Skeletal muscle tissue (tissue), 4 donors: ENCODE results near the gene VAV2. TPM values are rescaled to one million over a fixed set of nuclear protein-coding genes. Genes with fewer than 3 reads are reported as not detected.
A peak's percentile ranks its signal among the peaks of the same experiment; 100 is the strongest.

ENCODE experiments used
- H3K27ac ChIP-seq: one replicate; pipeline ENCODE4 v1.7.0; 2013; ENCODE audit warnings: mild to moderate bottlenecking, low read depth, low read length, inconsistent platforms
- H3K27me3 ChIP-seq, 3 donors: one replicate each; pipeline ENCODE4 v1.7.0; 2013; ENCODE audit warnings: low read length in 3 of 3; ENCODE audit not compliant: control insufficient read depth in 3 of 3, insufficient read depth in 3 of 3
- H3K36me3 ChIP-seq, 3 donors: one replicate each; pipeline ENCODE4 v1.7.0; 2013; ENCODE audit warnings: low read length in 3 of 3; ENCODE audit not compliant: control insufficient read depth in 3 of 3, insufficient read depth in 3 of 3
- H3K4me1 ChIP-seq, 3 donors: one replicate each; pipeline ENCODE4 v1.7.0; 2013; ENCODE audit warnings: low read length in 3 of 3, mild to moderate bottlenecking in 3 of 3; ENCODE audit not compliant: control insufficient read depth in 3 of 3, insufficient read depth in 3 of 3
- H3K4me3 ChIP-seq, 3 donors: one replicate each; pipeline ENCODE4 v1.7.0; 2013; ENCODE audit warnings: low read length in 3 of 3
- H3K9ac ChIP-seq, 3 donors: one replicate each; pipeline ENCODE4 v1.7.0; 2013; ENCODE audit warnings: low read length in 3 of 3, mild to moderate bottlenecking in 3 of 3, moderate library complexity in 2 of 3, low read depth in 1 of 3
- H3K9me3 ChIP-seq, 3 donors: one replicate each; pipeline ENCODE4 v1.7.0; 2013; ENCODE audit warnings: low read length in 3 of 3; ENCODE audit not compliant: control insufficient read depth in 3 of 3
- total RNA-seq: library from RNA; depleted of rRNA; stranded (reverse); fragments of >200 nt; gene quantifications from one replicate; pipeline ENCODE4 v1.2.3, GENCODE V29; 2014
- donor health status: Osteomylitis.

VAV2 gene
- total RNA-seq, 1 donor from 2014 or later = 9.9 TPM

- no peak overlapping the region for H3K4me3 ChIP-seq
- peaks cover 14 to 23% (median 17%) of the 10 kb centered on the region in 3 donors for H3K36me3 ChIP-seq
- H3K27ac ChIP-seq = no peak overlapping the region
- no peaks in the 10 kb centered on the region for H3K27me3 ChIP-seq
- H3K4me1 ChIP-seq = peaks cover 7 to 17% (median 8%) of the 10 kb centered on the region in 3 donors
- no peaks in the 10 kb centered on the region for H3K9me3 ChIP-seq
- H3K9ac ChIP-seq = no peak overlapping the region
Measured at GRCh38 chr9:134027561-134027960, 35.4 kb upstream of the VAV2 start.

- no peaks in the 10 kb centered on the region for H3K27me3 ChIP-seq
- no peak overlapping the region for H3K9ac ChIP-seq
- no peak overlapping the region for H3K27ac ChIP-seq
- H3K9me3 ChIP-seq = no peaks in the 10 kb centered on the region
- no peak overlapping the region for H3K4me3 ChIP-seq
- H3K36me3 ChIP-seq = peaks cover 14 to 23% (median 17%) of the 10 kb centered on the region in 3 donors
- H3K4me1 ChIP-seq = peaks cover 7 to 17% (median 8%) of the 10 kb centered on the region in 3 donors
Measured at GRCh38 chr9:134026981-134027380, 34.9 kb upstream of the VAV2 start.

DNA sequence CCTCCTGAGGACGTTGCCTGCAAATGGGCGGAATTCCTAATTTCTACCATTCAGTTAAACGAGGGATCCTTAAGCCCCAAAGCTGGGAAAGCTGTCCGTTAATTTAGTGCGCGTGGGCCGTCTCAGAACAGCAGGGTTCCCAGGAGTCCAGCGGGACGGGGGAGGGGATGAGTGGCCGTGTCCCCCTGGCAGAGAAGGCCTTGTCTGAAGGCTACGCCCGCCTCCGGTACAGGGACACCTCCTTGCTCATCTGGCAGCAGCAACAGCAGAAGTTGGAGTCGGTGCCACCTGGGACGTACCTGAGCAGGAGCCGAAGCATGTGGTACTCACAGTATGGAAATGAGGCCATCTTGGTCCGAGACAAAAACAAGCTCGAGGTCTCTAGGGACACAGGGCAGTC lies 34.5 kb upstream of the VAV2 start:
- H3K4me3 ChIP-seq = peak overlapping the region in 1 of 3 donors; percentile 77
- H3K27ac ChIP-seq = no peak overlapping the region
- peaks cover 7 to 17% (median 8%) of the 10 kb centered on the region in 3 donors for H3K4me1 ChIP-seq
- H3K9me3 ChIP-seq = no peaks in the 10 kb centered on the region
- peak overlapping the region in 2 of 3 donors; percentile 59 to 72 for H3K9ac ChIP-seq
- no peaks in the 10 kb centered on the region for H3K27me3 ChIP-seq
- H3K36me3 ChIP-seq = peaks cover 10 to 19% (median 13%) of the 10 kb centered on the region in 3 donors

DNA sequence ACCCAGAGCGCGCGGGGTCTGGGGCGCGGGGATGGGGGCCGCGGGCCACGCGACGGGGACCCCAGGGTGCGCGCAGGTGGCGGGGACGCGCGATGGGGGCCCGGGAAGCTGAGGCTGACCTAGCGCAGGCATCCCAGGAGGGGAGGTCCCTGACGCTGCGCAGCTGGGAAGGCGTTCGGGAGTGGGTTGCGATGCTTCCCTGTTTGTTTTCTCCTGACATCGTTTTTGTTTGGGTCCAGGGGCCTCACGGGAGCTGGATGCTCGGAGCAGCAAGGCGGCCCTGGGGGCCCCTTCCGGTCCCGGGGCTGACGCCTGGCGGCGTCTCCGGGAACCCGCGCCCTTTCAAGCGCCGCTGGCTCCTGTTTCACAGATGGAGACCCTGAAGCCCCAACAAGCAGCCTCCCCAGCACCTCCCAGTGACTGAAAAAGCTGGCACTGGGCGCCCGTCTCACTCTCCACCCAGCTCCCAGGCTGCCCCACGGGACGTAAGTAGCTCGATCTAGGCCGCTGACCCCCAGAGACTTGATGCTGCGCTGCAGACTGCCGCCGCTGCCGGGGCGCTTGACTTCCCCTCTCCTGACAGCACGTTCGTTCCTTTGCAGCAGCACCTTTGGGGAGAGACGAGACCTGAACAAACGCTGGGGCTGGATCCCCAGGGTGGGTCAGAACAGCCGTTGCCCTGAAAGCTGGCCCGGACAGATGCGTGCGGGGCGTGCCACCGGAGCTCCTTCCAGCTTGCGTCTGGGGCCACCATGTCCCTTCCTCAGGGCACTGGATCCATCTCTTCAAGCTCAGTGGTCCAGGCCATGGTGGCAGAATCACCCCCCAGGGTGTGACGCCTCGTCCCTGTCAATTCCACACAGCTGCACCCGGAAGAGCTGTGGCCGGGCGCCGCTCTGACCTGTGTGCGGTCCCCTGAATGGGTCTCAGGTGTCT lies 33.8 kb upstream of the VAV2 start:
- H3K27ac ChIP-seq = no peak overlapping the region
- H3K36me3 ChIP-seq = peaks cover 8 to 14% (median 9%) of the 10 kb centered on the region in 3 donors
- peaks cover 7 to 17% (median 8%) of the 10 kb centered on the region in 3 donors for H3K4me1 ChIP-seq
- peak overlapping the region; percentile 69 to 81 (median 77) for H3K4me3 ChIP-seq
- H3K9ac ChIP-seq = peak overlapping the region; percentile 12 to 72 (median 59)
- no peaks in the 10 kb centered on the region for H3K9me3 ChIP-seq
- no peaks in the 10 kb centered on the region for H3K27me3 ChIP-seq

- no peak within 1 kb of the TSS for H3K27ac ChIP-seq
- peaks cover 7 to 17% (median 8%) of the 10 kb centered on the region in 3 donors for H3K4me1 ChIP-seq
- H3K4me3 ChIP-seq = peak within 1 kb of the TSS; percentile 69 to 81 (median 77)
Measured at GRCh38 chr9:134024828-134025605, 32.9 kb upstream of the VAV2 start, which contains the start of gene BRD3OS. Gene BRD3OS, plus strand, starts transcription at chr9:134025481. Its CDS starts 1,267 bp downstream, at chr9:134026748.

DNA sequence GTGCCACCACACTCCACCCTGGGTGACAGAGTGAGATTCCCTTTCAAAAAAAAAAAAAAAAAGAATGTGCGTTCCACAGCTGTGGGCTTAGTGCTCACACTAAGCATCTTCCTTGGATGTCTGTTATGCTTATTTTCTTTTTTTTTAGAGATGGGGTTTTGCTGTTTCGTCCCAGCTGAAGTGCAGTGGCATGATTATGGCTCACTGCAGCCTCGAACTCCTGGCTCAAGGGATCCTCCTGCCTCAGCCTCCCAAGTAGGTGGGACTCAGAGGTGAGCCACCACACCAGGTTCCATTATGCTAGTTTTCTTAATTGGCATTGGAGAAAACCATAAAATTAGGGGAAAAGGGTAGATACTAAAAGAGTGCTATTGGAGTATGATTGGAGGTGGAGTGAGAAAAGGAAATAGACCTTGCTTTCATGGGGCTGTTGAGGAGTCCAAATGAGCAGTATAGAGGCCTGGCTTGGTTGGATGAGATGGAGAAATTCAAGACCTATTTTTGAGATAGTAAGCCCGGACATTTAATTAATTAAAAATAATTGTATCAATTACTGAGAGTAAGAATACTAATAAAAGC lies 32.2 kb upstream of the VAV2 start:
- no peaks in the 10 kb centered on the region for H3K27me3 ChIP-seq
- no peak overlapping the region for H3K9ac ChIP-seq
- no peaks in the 10 kb centered on the region for H3K9me3 ChIP-seq
- H3K36me3 ChIP-seq = peaks cover 4 to 8% (median 6%) of the 10 kb centered on the region in 3 donors
- H3K4me3 ChIP-seq = peak overlapping the region in 2 of 3 donors; percentile 54 to 77
- H3K27ac ChIP-seq = no peak overlapping the region
- H3K4me1 ChIP-seq = peaks cover 7 to 17% (median 8%) of the 10 kb centered on the region in 3 donors

More at GRCh38 chr9:134024828-134025605, 32.9 kb upstream of the VAV2 start, which contains the start of gene BRD3OS:
- H3K27me3 ChIP-seq = no peaks in the 10 kb centered on the region
- peaks cover 6 to 8% (median 7%) of the 10 kb centered on the region in 3 donors for H3K36me3 ChIP-seq
- peak within 1 kb of the TSS; percentile 12 to 72 (median 59) for H3K9ac ChIP-seq
- no peaks in the 10 kb centered on the region for H3K9me3 ChIP-seq

- Histone ChIP-seq H3K27me3 (peaks cover 0 to 10% (median 9%) of the 10 kb centered on the region in 3 donors), H3K9me3 (no peaks in the 10 kb centered on the region), H3K9ac (no peak overlapping the region), H3K4me1 (peaks cover 0 to 9% (median 7%) of the 10 kb centered on the region in 3 donors), H3K4me3 (no peak overlapping the region), H3K27ac (no peak overlapping the region), H3K36me3 (no peaks in the 10 kb centered on the region)
Measured at GRCh38 chr9:134014946-134015345, 22.8 kb upstream of the VAV2 start.

DNA sequence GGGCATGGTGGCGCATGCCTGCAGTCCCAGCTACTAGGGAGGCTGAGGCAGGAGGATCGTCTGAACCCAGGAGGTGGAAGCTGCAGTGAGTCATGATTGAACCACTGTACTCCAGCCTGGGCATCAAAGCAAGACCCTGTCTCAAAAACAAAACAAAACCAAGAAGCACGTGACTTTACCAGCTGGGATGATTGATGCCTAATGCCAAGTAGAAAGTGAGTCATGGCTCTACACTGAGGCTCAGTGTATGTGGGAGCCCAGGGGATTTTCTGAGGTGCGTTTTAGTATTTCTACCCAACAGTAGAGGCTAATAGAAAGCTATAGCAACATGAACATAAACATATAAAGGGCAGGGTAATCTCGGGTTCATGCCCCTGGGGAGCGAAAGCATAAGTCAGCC lies 19.3 kb upstream of the VAV2 start:
- H3K4me3 ChIP-seq = no peak overlapping the region
- H3K27me3 ChIP-seq = peaks cover 3 to 30% (median 27%) of the 10 kb centered on the region in 3 donors
- H3K9ac ChIP-seq = no peak overlapping the region
- H3K36me3 ChIP-seq = no peaks in the 10 kb centered on the region
- H3K9me3 ChIP-seq = no peaks in the 10 kb centered on the region
- peaks cover 0 to 11% (median 7%) of the 10 kb centered on the region in 3 donors for H3K4me1 ChIP-seq
- no peak overlapping the region for H3K27ac ChIP-seq

GRCh38 chr9:134010310-134011173 lies 18.4 kb upstream of the VAV2 start:
- H3K4me1 ChIP-seq = peaks cover 0 to 11% (median 7%) of the 10 kb centered on the region in 3 donors
- peaks cover 3 to 30% (median 27%) of the 10 kb centered on the region in 3 donors for H3K27me3 ChIP-seq
- no peaks in the 10 kb centered on the region for H3K36me3 ChIP-seq
- no peak overlapping the region for H3K9ac ChIP-seq
- peak overlapping the region in 1 of 3 donors; percentile 45 for H3K4me3 ChIP-seq
- no peaks in the 10 kb centered on the region for H3K9me3 ChIP-seq
- H3K27ac ChIP-seq = no peak overlapping the region
